SK-N-SH treated with all-trans-retinoic acid at 6 μM for 48 hours (cell line): ENCODE measurements around the gene GSAP.

Experiments
- ATAC-seq: fragments of 200-7000 bp; cut with Tn5 transposase; 3 replicates; pipeline ENCODE4 v1.9.1; 2020; ENCODE audit warnings: mild to moderate bottlenecking, moderate library complexity
- ARNTL ChIP-seq: fragments of 450-650 bp; formaldehyde crosslinking; IDR thresholded peaks from 2 replicates; pipeline ENCODE4 v1.5.0; 2020; ENCODE audit warnings: low read depth, mild to moderate bottlenecking, moderate library complexity, borderline replicate concordance
- CSDC2 ChIP-seq: fragments of 250-450 bp; sonication (Bioruptor Pico); IDR thresholded peaks from 2 replicates; pipeline ENCODE4 v1.5.0; 2020; ENCODE audit warnings: mild to moderate bottlenecking, moderate library complexity
- ESRRG ChIP-seq: fragments of 250-450 bp; sonication (Bioruptor Pico); IDR thresholded peaks from 2 replicates; pipeline ENCODE4 v1.6.1; 2021; ENCODE audit warnings: mild to moderate bottlenecking
- GLIS3 ChIP-seq: fragments of 250-450 bp; sonication (Bioruptor Pico); IDR thresholded peaks from 2 replicates; pipeline ENCODE4 v1.5.0; 2020; ENCODE audit warnings: mild to moderate bottlenecking, moderate library complexity
- ISL1 ChIP-seq: fragments of 250-450 bp; sonication (Bioruptor Pico); IDR thresholded peaks from 2 replicates; pipeline ENCODE4 v2.1.2; 2022; ENCODE audit warnings: mild to moderate bottlenecking, moderate library complexity
- OSR1 ChIP-seq: fragments of 250-450 bp; sonication (Bioruptor Pico); IDR thresholded peaks from 2 replicates; pipeline ENCODE4 v1.8.0; 2022; ENCODE audit warnings: moderate library complexity, mild to moderate bottlenecking, inconsistent platforms
- PPARA ChIP-seq: fragments of 250-450 bp; sonication (Bioruptor Pico); IDR thresholded peaks from 2 replicates; pipeline ENCODE4 v1.5.0; 2020; ENCODE audit warnings: mild to moderate bottlenecking, borderline replicate concordance
- RARB ChIP-seq: fragments of 250-450 bp; sonication (Bioruptor Pico); IDR thresholded peaks from 2 replicates; pipeline ENCODE4 v1.8.0; 2021; ENCODE audit warnings: mild to moderate bottlenecking, moderate library complexity
- TCF4 ChIP-seq: fragments of 250-450 bp; sonication (Bioruptor Pico); IDR thresholded peaks from 2 replicates; pipeline ENCODE4 v1.8.0; 2021; ENCODE audit warnings: mild to moderate bottlenecking, moderate library complexity, borderline replicate concordance
- ZC3H10 ChIP-seq: fragments of 250-450 bp; sonication (Bioruptor Pico); IDR thresholded peaks from 2 replicates; pipeline ENCODE4 v1.5.1; 2021; ENCODE audit warnings: mild to moderate bottlenecking, moderate library complexity
- ZFP3 ChIP-seq: fragments of 250-450 bp; sonication (Bioruptor Pico); IDR thresholded peaks from 2 replicates; pipeline ENCODE4 v1.5.0; 2020; ENCODE audit warnings: mild to moderate bottlenecking, moderate library complexity
- ZFP30 ChIP-seq: fragments of 450-650 bp; formaldehyde crosslinking; IDR thresholded peaks from 2 replicates; pipeline ENCODE4 v1.5.0; 2022; ENCODE audit warnings: mild to moderate bottlenecking, moderate library complexity
- ZNF565 ChIP-seq: fragments of 450-650 bp; formaldehyde crosslinking; conservative IDR thresholded peaks from 2 replicates; pipeline ENCODE4 v1.5.0; 2020; ENCODE audit warnings: low read depth, mild to moderate bottlenecking, moderate library complexity
- ZNF70 ChIP-seq: fragments of 450-650 bp; formaldehyde crosslinking; IDR thresholded peaks from 2 replicates; pipeline ENCODE4 v1.5.0; 2020; ENCODE audit warnings: mild to moderate bottlenecking, moderate library complexity
- TF ChIP-seq, protein P1 (sequence below): fragments of 250-450 bp; sonication (Bioruptor Pico); IDR thresholded peaks from 2 replicates; pipeline ENCODE4 v1.8.0; 2021; ENCODE audit warnings: low read depth, mild to moderate bottlenecking, moderate library complexity, borderline replicate concordance
- TF ChIP-seq, protein P2 (sequence below): fragments of 250-450 bp; sonication (Bioruptor Pico); IDR thresholded peaks from 2 replicates; pipeline ENCODE4 v1.5.1; 2021; ENCODE audit warnings: mild to moderate bottlenecking, moderate library complexity
- TF ChIP-seq, protein P3 (sequence below): fragments of 250-450 bp; sonication (Bioruptor Pico); IDR thresholded peaks from 2 replicates; pipeline ENCODE4 v1.8.0; 2020; ENCODE audit warnings: mild to moderate bottlenecking, moderate library complexity, borderline replicate concordance
- TF ChIP-seq, protein P4 (sequence below): fragments of 250-450 bp; sonication (Bioruptor Pico); IDR thresholded peaks from 2 replicates; pipeline ENCODE4 v1.5.0; 2020; ENCODE audit warnings: mild to moderate bottlenecking, moderate library complexity

GSAP gene

DNA sequence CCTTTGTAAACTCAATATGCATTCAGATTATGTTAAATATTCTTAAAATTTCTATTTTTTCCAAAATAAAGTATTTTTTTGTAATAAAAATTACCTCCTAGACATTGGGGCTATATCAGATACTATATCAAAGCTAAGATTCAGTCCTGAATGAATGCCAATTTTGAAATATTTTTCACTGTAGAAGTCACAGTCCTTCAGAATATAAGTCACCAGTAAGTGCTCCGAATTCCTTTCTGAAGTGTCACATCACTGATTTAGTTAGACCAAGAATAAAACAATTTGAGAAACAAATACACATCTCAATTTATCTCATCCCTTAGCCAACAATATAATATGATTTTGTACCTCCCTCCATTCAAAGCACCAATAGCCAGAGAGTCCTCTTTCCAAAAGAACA lies 33.9 kb upstream of the GSAP start:
- TF ChIP-seq GLIS3 (CRISPR knock-in tag) (no peak), ISL1 (CRISPR knock-in tag) (peak; percentile 82)
- peak; percentile 67 for ATAC-seq

DNA sequence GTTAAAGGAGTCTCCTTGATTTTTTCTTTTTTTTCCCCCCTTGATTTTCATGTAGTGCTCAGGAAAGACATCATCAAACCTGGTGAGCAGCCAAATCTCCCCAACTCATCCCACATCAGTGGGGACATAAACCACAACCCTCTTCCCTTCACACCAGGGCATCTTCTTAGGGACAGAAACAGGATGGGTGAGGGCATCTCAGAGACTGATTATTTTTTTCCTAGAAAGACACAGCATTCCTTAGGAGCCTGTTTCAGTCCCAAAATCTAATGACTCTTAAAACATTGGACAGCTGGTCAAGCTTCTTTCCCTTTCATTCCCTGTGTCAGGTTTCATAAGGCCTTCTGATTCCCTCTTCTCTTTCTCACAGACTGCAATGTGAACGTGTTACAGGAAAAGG lies 31.5 kb upstream of the GSAP start:
- ATAC-seq, result no peak
- TF ChIP-seq, protein P1, sequence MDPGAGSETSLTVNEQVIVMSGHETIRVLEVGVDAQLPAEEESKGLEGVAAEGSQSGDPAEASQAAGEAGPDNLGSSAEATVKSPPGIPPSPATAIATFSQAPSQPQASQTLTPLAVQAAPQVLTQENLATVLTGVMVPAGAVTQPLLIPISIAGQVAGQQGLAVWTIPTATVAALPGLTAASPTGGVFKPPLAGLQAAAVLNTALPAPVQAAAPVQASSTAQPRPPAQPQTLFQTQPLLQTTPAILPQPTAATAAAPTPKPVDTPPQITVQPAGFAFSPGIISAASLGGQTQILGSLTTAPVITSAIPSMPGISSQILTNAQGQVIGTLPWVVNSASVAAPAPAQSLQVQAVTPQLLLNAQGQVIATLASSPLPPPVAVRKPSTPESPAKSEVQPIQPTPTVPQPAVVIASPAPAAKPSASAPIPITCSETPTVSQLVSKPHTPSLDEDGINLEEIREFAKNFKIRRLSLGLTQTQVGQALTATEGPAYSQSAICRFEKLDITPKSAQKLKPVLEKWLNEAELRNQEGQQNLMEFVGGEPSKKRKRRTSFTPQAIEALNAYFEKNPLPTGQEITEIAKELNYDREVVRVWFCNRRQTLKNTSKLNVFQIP (CRISPR knock-in tag), result no peak
- no peak for TF ChIP-seq OSR1 (CRISPR knock-in tag)
- no peak for TF ChIP-seq ESRRG (CRISPR knock-in tag)
- TF ChIP-seq ZFP30, result no peak
- no peak for TF ChIP-seq ISL1 (CRISPR knock-in tag)
- no peak for TF ChIP-seq CSDC2 (CRISPR knock-in tag)
- TF ChIP-seq, protein P2, sequence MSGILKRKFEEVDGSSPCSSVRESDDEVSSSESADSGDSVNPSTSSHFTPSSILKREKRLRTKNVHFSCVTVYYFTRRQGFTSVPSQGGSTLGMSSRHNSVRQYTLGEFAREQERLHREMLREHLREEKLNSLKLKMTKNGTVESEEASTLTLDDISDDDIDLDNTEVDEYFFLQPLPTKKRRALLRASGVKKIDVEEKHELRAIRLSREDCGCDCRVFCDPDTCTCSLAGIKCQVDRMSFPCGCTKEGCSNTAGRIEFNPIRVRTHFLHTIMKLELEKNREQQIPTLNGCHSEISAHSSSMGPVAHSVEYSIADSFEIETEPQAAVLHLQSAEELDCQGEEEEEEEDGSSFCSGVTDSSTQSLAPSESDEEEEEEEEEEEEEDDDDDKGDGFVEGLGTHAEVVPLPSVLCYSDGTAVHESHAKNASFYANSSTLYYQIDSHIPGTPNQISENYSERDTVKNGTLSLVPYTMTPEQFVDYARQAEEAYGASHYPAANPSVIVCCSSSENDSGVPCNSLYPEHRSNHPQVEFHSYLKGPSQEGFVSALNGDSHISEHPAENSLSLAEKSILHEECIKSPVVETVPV (CRISPR knock-in tag), result no peak
- TF ChIP-seq ZNF70 (CRISPR knock-in tag), result no peak
- TF ChIP-seq, protein P3, sequence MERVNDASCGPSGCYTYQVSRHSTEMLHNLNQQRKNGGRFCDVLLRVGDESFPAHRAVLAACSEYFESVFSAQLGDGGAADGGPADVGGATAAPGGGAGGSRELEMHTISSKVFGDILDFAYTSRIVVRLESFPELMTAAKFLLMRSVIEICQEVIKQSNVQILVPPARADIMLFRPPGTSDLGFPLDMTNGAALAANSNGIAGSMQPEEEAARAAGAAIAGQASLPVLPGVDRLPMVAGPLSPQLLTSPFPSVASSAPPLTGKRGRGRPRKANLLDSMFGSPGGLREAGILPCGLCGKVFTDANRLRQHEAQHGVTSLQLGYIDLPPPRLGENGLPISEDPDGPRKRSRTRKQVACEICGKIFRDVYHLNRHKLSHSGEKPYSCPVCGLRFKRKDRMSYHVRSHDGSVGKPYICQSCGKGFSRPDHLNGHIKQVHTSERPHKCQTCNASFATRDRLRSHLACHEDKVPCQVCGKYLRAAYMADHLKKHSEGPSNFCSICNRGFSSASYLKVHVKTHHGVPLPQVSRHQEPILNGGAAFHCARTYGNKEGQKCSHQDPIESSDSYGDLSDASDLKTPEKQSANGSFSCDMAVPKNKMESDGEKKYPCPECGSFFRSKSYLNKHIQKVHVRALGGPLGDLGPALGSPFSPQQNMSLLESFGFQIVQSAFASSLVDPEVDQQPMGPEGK (CRISPR knock-in tag), result no peak
- TF ChIP-seq TCF4 (CRISPR knock-in tag), result no peak
- no peak for TF ChIP-seq ZC3H10 (CRISPR knock-in tag)
- TF ChIP-seq, protein P4, sequence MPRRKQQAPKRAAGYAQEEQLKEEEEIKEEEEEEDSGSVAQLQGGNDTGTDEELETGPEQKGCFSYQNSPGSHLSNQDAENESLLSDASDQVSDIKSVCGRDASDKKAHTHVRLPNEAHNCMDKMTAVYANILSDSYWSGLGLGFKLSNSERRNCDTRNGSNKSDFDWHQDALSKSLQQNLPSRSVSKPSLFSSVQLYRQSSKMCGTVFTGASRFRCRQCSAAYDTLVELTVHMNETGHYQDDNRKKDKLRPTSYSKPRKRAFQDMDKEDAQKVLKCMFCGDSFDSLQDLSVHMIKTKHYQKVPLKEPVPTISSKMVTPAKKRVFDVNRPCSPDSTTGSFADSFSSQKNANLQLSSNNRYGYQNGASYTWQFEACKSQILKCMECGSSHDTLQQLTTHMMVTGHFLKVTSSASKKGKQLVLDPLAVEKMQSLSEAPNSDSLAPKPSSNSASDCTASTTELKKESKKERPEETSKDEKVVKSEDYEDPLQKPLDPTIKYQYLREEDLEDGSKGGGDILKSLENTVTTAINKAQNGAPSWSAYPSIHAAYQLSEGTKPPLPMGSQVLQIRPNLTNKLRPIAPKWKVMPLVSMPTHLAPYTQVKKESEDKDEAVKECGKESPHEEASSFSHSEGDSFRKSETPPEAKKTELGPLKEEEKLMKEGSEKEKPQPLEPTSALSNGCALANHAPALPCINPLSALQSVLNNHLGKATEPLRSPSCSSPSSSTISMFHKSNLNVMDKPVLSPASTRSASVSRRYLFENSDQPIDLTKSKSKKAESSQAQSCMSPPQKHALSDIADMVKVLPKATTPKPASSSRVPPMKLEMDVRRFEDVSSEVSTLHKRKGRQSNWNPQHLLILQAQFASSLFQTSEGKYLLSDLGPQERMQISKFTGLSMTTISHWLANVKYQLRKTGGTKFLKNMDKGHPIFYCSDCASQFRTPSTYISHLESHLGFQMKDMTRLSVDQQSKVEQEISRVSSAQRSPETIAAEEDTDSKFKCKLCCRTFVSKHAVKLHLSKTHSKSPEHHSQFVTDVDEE (CRISPR knock-in tag), result no peak
- TF ChIP-seq PPARA (CRISPR knock-in tag), result no peak
- no peak for TF ChIP-seq ARNTL (CRISPR knock-in tag)
- TF ChIP-seq ZNF565 (CRISPR knock-in tag), result no peak
- TF ChIP-seq RARB (CRISPR knock-in tag), result no peak

DNA sequence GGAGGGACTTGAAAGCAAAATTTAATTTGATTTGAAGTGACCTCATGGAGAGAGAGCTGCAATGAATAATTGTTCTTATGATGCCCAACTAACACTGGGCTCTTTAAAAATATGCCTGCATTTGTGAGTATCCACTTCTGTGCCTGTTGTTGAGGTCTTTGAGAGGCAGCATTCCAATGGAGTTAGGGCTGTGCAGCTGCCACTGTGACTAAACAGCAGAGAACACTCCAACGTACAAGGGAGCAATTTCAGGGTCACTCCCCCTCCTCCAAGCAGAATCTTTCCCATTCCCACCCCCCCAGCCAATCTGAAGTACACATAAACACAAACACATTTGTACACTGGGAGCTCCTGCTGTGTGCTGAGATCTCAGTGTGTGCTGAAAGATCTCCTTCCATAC lies 28.0 kb upstream of the GSAP start:
- TF ChIP-seq GLIS3 (CRISPR knock-in tag), result no peak
- TF ChIP-seq, protein P3 (CRISPR knock-in tag), result no peak
- TF ChIP-seq TCF4 (CRISPR knock-in tag), result no peak
- TF ChIP-seq ZFP3, result no peak
- TF ChIP-seq ISL1 (CRISPR knock-in tag), result no peak
- no peak for TF ChIP-seq ZNF565 (CRISPR knock-in tag)
- no peak for TF ChIP-seq OSR1 (CRISPR knock-in tag)
- TF ChIP-seq ZFP30, result no peak
- TF ChIP-seq ESRRG (CRISPR knock-in tag), result no peak
- TF ChIP-seq PPARA (CRISPR knock-in tag), result no peak
- peak; percentile 60 for ATAC-seq

DNA sequence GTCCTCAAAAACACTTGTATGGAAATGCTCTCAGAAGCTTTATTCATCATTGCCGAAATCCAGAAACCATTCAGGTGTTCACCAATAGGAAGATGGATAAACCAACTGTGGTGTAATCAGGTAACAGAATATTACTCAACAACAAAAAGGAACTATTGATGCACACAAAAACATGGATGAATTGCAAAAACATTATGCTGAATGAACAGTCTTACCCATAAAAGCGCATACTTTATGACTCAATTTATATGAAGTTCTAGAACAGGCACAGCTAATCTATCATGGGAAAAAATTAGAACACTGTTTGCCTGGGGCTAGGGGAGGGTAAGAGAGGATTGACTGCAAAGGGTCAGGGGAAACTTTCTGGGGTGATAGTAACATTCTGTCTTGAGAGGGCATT lies 26.9 kb upstream of the GSAP start:
- no peak for TF ChIP-seq RARB (CRISPR knock-in tag)
- TF ChIP-seq, all 23 proteins: peak for 0
- ATAC-seq, result no peak
